ENCODE measurements around the gene ZNF841.

DNA sequence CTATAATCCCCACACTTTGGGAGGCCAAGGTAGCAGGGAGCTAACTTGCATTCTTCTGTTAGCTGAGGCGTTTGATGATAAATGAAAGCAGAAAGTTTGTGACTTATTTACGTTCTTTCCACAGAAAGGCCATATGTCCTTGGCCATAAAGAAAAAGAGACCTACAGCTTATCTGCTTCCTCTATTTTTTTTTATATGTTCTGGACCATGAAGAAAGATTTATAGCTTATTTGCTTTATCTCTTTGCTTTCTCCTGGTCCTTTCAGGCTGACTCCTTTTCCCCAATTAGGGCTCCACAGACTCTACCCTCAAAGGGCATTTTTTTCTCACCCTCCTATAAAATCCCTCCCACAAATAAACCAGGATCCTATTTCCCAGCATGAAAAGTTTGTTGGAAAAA, 45.6 kb upstream of the ZNF841 start:
- TF ChIP-seq, protein P1, sequence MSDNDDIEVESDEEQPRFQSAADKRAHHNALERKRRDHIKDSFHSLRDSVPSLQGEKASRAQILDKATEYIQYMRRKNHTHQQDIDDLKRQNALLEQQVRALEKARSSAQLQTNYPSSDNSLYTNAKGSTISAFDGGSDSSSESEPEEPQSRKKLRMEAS (IDR thresholded peaks at IDR 0.05), result no peak
- TF ChIP-seq SRF (IDR thresholded peaks at IDR 0.05; ENCODE audit: low read depth) (no peak), POLR2A (IDR thresholded peaks at IDR 0.05; ENCODE audit: borderline replicate concordance, extremely low read depth, insufficient read depth, insufficient read length) (no peak), JUND (IDR thresholded peaks at IDR 0.05) (no peak), EGR1 (IDR thresholded peaks at IDR 0.05; ENCODE audit: low read depth) (no peak), YY1 (IDR thresholded peaks at IDR 0.05; ENCODE audit: extremely low read depth, insufficient replicate concordance, low read depth, low read length) (no peak), ZNF274 (IDR thresholded peaks at IDR 0.05; ENCODE audit: low read depth, low read length) (no peak), POLR2AphosphoS5 (IDR thresholded peaks at IDR 0.05; ENCODE audit: low read depth, low read length) (no peak)
- TF ChIP-seq, protein P2, sequence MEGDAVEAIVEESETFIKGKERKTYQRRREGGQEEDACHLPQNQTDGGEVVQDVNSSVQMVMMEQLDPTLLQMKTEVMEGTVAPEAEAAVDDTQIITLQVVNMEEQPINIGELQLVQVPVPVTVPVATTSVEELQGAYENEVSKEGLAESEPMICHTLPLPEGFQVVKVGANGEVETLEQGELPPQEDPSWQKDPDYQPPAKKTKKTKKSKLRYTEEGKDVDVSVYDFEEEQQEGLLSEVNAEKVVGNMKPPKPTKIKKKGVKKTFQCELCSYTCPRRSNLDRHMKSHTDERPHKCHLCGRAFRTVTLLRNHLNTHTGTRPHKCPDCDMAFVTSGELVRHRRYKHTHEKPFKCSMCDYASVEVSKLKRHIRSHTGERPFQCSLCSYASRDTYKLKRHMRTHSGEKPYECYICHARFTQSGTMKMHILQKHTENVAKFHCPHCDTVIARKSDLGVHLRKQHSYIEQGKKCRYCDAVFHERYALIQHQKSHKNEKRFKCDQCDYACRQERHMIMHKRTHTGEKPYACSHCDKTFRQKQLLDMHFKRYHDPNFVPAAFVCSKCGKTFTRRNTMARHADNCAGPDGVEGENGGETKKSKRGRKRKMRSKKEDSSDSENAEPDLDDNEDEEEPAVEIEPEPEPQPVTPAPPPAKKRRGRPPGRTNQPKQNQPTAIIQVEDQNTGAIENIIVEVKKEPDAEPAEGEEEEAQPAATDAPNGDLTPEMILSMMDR (IDR thresholded peaks at IDR 0.05 in 2 of 3, conservative IDR thresholded peaks at IDR 0.05 in 1 of 3; ENCODE audit: borderline replicate concordance in 1 of 3, insufficient read depth in 1 of 3, low read depth in 2 of 3, low read length in 2 of 3), result no peak
- TF ChIP-seq, protein P3, sequence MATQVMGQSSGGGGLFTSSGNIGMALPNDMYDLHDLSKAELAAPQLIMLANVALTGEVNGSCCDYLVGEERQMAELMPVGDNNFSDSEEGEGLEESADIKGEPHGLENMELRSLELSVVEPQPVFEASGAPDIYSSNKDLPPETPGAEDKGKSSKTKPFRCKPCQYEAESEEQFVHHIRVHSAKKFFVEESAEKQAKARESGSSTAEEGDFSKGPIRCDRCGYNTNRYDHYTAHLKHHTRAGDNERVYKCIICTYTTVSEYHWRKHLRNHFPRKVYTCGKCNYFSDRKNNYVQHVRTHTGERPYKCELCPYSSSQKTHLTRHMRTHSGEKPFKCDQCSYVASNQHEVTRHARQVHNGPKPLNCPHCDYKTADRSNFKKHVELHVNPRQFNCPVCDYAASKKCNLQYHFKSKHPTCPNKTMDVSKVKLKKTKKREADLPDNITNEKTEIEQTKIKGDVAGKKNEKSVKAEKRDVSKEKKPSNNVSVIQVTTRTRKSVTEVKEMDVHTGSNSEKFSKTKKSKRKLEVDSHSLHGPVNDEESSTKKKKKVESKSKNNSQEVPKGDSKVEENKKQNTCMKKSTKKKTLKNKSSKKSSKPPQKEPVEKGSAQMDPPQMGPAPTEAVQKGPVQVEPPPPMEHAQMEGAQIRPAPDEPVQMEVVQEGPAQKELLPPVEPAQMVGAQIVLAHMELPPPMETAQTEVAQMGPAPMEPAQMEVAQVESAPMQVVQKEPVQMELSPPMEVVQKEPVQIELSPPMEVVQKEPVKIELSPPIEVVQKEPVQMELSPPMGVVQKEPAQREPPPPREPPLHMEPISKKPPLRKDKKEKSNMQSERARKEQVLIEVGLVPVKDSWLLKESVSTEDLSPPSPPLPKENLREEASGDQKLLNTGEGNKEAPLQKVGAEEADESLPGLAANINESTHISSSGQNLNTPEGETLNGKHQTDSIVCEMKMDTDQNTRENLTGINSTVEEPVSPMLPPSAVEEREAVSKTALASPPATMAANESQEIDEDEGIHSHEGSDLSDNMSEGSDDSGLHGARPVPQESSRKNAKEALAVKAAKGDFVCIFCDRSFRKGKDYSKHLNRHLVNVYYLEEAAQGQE (IDR thresholded peaks at IDR 0.05; ENCODE audit: low read depth), result no peak
